GM06990 (cell line): ENCODE results near the gene PRSS16.

Experiments
- DNase-seq: peaks from one replicate; pipeline ENCODE4 v3.0.0-alpha.2; 2011; ENCODE audit not compliant: insufficient read length; ENCODE audit errors: extremely low read depth
- H3K27me3 ChIP-seq: replicated peaks from 2 replicates; pipeline ENCODE4 v1.6.0; 2011; ENCODE audit warnings: low read length; ENCODE audit not compliant: control insufficient read depth, insufficient read depth
- H3K36me3 ChIP-seq: 2 replicates; pipeline ENCODE4 v1.5.1; 2011; ENCODE audit warnings: low read length; ENCODE audit not compliant: control insufficient read depth, insufficient read depth
- H3K4me3 ChIP-seq: replicated peaks from 2 replicates; pipeline ENCODE4 v1.5.1; 2011; ENCODE audit warnings: low read depth, mild to moderate bottlenecking, control low read depth, low read length
- CTCF ChIP-seq: IDR thresholded peaks from 2 replicates; pipeline ENCODE4 v1.5.1; 2011; ENCODE audit warnings: low read length, control low read depth, mild to moderate bottlenecking, inconsistent platforms; ENCODE audit not compliant: insufficient read depth, poor library complexity, severe bottlenecking

The PRSS16 gene

GRCh38 chr6:27273783-27274182 is 26.3 kb downstream of the PRSS16 start:
- no peak for TF ChIP-seq CTCF
- no peaks in the 10 kb centered on the region for H3K27me3 ChIP-seq
- no peaks in the 10 kb centered on the region for H3K36me3 ChIP-seq
- no peak for DNase-seq
- no peak overlapping the region for H3K4me3 ChIP-seq

GRCh38 chr6:27275025-27275956 is 27.8 kb downstream of the PRSS16 start:
- Histone ChIP-seq H3K36me3 (no peaks in the 10 kb centered on the region), H3K4me3 (no peak overlapping the region), H3K27me3 (no peaks in the 10 kb centered on the region)
- no peak for TF ChIP-seq CTCF
- DNase-seq = no peak

GRCh38 chr6:27279513-27280063 is 32.1 kb downstream of the PRSS16 start:
- Histone ChIP-seq H3K36me3 (no peaks in the 10 kb centered on the region), H3K4me3 (peak overlapping the region; percentile 12), H3K27me3 (no peaks in the 10 kb centered on the region)
- TF ChIP-seq CTCF = no peak
- DNase-seq = no peak

GRCh38 chr6:27280064-27280539 is 32.6 kb downstream of the PRSS16 start:
- Histone ChIP-seq H3K27me3 (no peaks in the 10 kb centered on the region), H3K4me3 (peak overlapping the region; percentile 54), H3K36me3 (no peaks in the 10 kb centered on the region)
- DNase-seq = no peak
- TF ChIP-seq CTCF = no peak

- no peak for DNase-seq
- Histone ChIP-seq H3K27me3 (no peaks in the 10 kb centered on the region), H3K36me3 (no peaks in the 10 kb centered on the region), H3K4me3 (peak overlapping the region; percentile 54)
- TF ChIP-seq CTCF = no peak
Measured at GRCh38 chr6:27280540-27281000, 33.1 kb downstream of the PRSS16 start.
